ENCODE results near the gene ELOA. TPM values are rescaled to one million over a fixed set of nuclear protein-coding genes. Genes with fewer than 3 reads are reported as not detected.

Gene ELOA
- 24.7 and 29.1 TPM in 2 replicates for total RNA-seq (2014; rRNA removed; shearing (Covaris generic))
- 35.8 and 41.0 TPM in 2 replicates for total RNA-seq (2022)
- percentile 77 among the genes with signal in this experiment for Bru-seq, nascent RNA
- percentile 71 among the genes with signal in this experiment for BruChase-seq, experiment 1, labeled RNA remaining after a 6-hour chase
- BruChase-seq, experiment 2, labeled RNA remaining after a 2-hour chase = percentile 83 among the genes with signal in this experiment
- long read RNA-seq, full-length matches to known transcripts = 74 of 91 reads
- long read RNA-seq, partial matches to known transcripts = 9 of 91 reads
- long read RNA-seq, other reads (novel, unspliced or antisense) = 8 of 91 reads

DNA sequence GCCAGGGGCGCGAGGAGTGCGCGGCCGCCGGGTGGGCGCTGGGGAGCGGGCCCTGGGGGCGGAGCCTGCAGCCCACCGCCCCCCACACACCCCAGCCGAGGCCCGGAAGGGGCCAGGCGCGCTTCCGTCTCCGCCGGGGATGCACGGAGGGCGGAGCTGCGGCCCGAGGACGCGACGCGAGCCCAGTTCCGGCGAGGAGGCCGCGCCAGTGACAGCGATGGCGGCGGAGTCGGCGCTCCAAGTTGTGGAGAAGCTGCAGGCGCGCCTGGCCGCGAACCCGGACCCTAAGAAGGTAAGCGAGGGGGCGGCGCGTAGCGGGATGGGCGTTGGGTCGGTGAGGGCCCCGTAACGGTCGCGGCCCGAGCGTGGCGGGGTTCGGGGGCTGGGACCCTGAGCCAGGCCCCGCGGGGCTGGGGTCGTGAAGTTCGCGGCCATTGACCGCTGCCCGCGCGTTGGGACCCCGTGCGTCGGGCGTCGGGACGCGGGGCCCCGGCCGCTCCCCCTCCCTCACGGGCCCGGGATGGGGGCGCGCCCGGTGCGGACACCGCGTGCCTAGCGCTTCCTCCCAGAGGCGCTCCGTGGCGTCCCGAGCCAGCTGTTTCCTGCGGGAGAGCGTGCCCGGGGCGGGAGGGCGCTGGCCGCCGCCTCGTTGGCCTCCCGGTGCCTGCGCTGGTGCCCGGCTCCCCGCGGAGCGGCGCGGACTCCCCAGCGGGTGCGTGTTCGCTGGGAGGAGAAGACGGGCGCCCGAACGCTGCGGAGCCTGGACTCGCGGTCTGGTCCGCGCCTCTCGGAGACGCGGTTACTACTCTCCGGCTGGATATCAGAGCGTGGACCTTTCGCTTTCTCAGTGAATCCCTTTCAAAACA, at the start of gene ELOA:
Gene ELOA (plus strand): TSS at position 185 of the 866 bp plus-strand sequence. CDS start 33 bp downstream, at position 218.
- H3K4me2 ChIP-seq (ENCODE audit: low read length) = peak within 1 kb of the TSS; percentile 95
- H3K27ac ChIP-seq (ENCODE audit: low read depth, low read length, poor library complexity, severe bottlenecking) = peak within 1 kb of the TSS; percentile 42
- TF ChIP-seq, protein P1, sequence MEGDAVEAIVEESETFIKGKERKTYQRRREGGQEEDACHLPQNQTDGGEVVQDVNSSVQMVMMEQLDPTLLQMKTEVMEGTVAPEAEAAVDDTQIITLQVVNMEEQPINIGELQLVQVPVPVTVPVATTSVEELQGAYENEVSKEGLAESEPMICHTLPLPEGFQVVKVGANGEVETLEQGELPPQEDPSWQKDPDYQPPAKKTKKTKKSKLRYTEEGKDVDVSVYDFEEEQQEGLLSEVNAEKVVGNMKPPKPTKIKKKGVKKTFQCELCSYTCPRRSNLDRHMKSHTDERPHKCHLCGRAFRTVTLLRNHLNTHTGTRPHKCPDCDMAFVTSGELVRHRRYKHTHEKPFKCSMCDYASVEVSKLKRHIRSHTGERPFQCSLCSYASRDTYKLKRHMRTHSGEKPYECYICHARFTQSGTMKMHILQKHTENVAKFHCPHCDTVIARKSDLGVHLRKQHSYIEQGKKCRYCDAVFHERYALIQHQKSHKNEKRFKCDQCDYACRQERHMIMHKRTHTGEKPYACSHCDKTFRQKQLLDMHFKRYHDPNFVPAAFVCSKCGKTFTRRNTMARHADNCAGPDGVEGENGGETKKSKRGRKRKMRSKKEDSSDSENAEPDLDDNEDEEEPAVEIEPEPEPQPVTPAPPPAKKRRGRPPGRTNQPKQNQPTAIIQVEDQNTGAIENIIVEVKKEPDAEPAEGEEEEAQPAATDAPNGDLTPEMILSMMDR (conservative IDR thresholded peaks at IDR 0.05; ENCODE audit: low read length) = no peak
- TF ChIP-seq EZH2phosphoT487 (IDR thresholded peaks at IDR 0.05; ENCODE audit: borderline replicate concordance, low read depth, low read length) = no peak
- POLR2A ChIA-PET = interaction anchor here (0.6 to 1.0 kb wide), 4 partner anchors 14 to 245 kb away, joined by 3 to 6 read pairs (median 4); no protein-coding TSS in a partner anchor
- H4K20me1 ChIP-seq (ENCODE audit: insufficient read depth, low read length) = peaks cover 13% of the 10 kb centered on the region
- CTCF ChIA-PET (ENCODE audit: unreplicated experiment) = no interaction called here
- H3K9me3 ChIP-seq (ENCODE audit: low read length) = no peaks in the 10 kb centered on the region
- H3K4me3 ChIP-seq (ENCODE audit: low read depth, low read length, poor library complexity, severe bottlenecking) = peak within 1 kb of the TSS; percentile 91
- intact Hi-C loops (cut with micrococcal nuclease; ENCODE audit: unreplicated experiment) = loop anchor here (2.0 to 10.0 kb wide), 3 partner anchors 15 to 249 kb away; no protein-coding TSS in a partner anchor
- BruUV-seq (replicated peaks) = no TSS peak
- peak within 1 kb of the TSS; percentile 92 for H2AFZ ChIP-seq (ENCODE audit: low read length)
- H3K79me2 ChIP-seq (ENCODE audit: insufficient read depth, low read depth, low read length) = peaks cover 47% of the 10 kb centered on the region
- H3K36me3 ChIP-seq (ENCODE audit: insufficient read depth, low read length) = peaks cover 29% of the 10 kb centered on the region
- DNase-seq (ENCODE audit: low spot score) = peak; percentile 84
- H3K9me2 ChIP-seq (ENCODE audit: insufficient read depth, low read length) = no peaks in the 10 kb centered on the region
- H3K4me1 ChIP-seq (ENCODE audit: insufficient read depth, low read length, poor library complexity, severe bottlenecking) = peaks cover 29% of the 10 kb centered on the region

GRCh38 chr1:23693599-23693998, 49.7 kb upstream of the ELOA start:
- peaks cover 69% of the 10 kb centered on the region for H3K36me3 ChIP-seq (ENCODE audit: insufficient read depth, low read length)
- no peak for DNase-seq (ENCODE audit: low spot score)
- H2AFZ ChIP-seq (ENCODE audit: low read length) = no peak overlapping the region
- H4K20me1 ChIP-seq (ENCODE audit: insufficient read depth, low read length) = peaks cover 54% of the 10 kb centered on the region
- H3K4me3 ChIP-seq (ENCODE audit: low read depth, low read length, poor library complexity, severe bottlenecking) = peak overlapping the region; percentile 90
- POLR2A ChIA-PET = interaction anchor here (0.7 kb wide), 1 partner anchor 19 kb away, joined by 3 read pairs; no protein-coding TSS in a partner anchor
- BruUV-seq (replicated peaks) = no TSS peak
- H3K9me3 ChIP-seq (ENCODE audit: low read length) = no peaks in the 10 kb centered on the region
- peaks cover 40% of the 10 kb centered on the region for H3K4me1 ChIP-seq (ENCODE audit: insufficient read depth, low read length, poor library complexity, severe bottlenecking)
- TF ChIP-seq, protein P1 (conservative IDR thresholded peaks at IDR 0.05; ENCODE audit: low read length) = no peak
- TF ChIP-seq EZH2phosphoT487 (IDR thresholded peaks at IDR 0.05; ENCODE audit: borderline replicate concordance, low read depth, low read length) = no peak
- intact Hi-C loops (cut with micrococcal nuclease; ENCODE audit: unreplicated experiment) = loop anchor here (2.0 to 5.0 kb wide), 2 partner anchors 51 to 351 kb away; partner anchors contain the start of gene HNRNPR
- CTCF ChIA-PET (ENCODE audit: unreplicated experiment) = no interaction called here
- no peak overlapping the region for H3K27ac ChIP-seq (ENCODE audit: low read depth, low read length, poor library complexity, severe bottlenecking)
- peaks cover 74% of the 10 kb centered on the region for H3K79me2 ChIP-seq (ENCODE audit: insufficient read depth, low read depth, low read length)
- peak overlapping the region; percentile 86 for H3K4me2 ChIP-seq (ENCODE audit: low read length)
- no peaks in the 10 kb centered on the region for H3K9me2 ChIP-seq (ENCODE audit: insufficient read depth, low read length)

All from OCI-LY7 (cell line).